LNCaP clone FGC (cell line): Measurements from ENCODE around the gene LRRTM2.

Experiments
- DNase-seq: peaks from one replicate; pipeline ENCODE4 v3.0.0-alpha.2; 2011; ENCODE audit warnings: low read depth
- H3K4me3 ChIP-seq: 2 replicates; pipeline ENCODE4 v1.5.1; 2011; ENCODE audit warnings: mild to moderate bottlenecking, low read depth, low read length, control low read depth
- CTCF ChIP-seq: IDR thresholded peaks from 2 replicates; pipeline ENCODE4 v1.5.1; 2012; ENCODE audit warnings: mild to moderate bottlenecking; ENCODE audit not compliant: control insufficient read depth, insufficient read depth; ENCODE audit errors: extremely low read depth

The LRRTM2 gene

DNA sequence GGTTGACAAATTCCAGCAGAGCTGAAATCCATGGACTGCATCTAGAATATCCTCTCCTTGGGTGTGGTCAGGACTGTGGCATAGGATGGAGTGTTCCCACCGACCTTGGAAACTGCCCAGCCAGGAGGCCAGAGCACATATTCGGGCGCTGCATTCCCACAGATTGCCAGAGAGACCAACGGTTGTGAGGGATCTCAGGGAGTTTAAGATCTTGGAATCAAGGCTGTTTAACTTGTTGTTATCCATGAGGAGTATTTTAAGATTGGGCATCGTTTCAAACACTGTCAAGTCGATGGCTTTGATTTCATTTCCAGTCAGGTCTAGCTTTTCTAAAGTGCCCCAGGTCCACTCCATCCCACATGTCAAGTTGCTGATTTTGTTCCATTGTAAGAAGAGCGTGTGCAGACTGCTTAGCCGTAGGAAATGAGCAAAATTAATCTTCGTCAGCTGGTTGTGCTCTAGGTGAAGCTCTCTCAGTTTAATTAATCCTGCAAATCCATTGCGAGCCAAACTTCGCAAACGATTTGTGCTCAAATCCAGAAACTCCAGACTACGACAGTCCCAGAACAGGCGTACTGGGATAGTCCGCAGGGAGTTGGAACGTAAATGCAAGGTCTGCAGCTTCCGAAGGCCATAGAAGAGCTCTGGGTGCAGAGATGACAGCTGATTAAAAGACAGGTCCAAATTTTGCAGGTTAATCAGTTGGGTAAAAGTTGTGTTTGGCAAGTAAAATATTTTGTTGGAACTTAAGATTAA, 1.5 kb downstream of the LRRTM2 start:
- DNase-seq = no peak
- no peak for TF ChIP-seq CTCF
- H3K4me3 ChIP-seq = no peak overlapping the region

DNA sequence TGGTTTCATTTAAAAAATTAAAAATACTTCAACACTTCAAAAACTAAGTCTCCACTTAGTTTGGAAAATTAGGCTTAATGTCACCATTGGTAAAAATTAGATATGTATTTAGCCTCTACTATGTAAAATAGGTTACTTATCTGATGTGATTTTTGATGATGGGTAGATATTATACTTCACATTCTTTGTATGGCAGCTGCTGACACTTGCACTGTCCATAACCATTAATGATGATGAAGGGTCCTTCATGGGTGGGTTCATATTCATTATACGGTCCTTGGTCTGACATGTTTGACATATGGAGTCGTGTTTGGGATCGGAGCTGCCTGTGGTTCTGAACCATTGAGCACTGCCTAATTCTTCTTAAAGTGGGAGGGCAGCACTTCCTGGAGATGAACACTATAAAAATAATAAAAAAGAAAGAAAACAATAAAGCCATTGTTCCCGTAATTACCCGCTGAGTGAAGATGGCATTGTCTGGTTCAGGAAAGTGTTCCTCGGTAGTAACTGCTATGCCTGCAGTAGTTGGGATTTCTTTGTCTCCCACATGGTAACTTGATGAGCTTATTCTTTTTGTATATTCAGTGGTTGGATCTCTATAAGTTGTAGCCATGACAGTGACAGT, 2.2 kb downstream of the LRRTM2 start:
- H3K4me3 ChIP-seq = no peak overlapping the region
- no peak for DNase-seq

DNA sequence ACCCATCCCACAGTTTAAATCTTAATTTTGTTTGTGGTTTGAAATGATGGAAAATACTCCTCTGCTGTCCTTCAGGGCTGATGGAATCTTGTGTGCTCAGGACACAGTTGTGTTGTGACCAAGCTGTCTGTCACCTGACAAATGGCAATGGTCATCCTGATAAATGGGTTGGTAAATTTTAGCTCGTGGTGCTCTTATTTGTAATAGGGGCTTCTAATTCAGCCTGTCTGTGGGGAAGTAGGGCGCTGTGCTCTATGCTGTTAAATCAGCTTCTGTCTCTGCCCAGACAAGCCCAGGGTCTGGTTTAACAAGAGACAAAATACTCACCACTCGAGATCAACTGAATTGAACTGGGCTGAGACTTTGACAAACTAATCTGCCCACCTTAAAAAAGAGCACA, 4.5 kb downstream of the LRRTM2 start:
- H3K4me3 ChIP-seq = no peak overlapping the region
- DNase-seq = no peak
- TF ChIP-seq CTCF = no peak

More for the DNA sequence above, 2.2 kb downstream of the LRRTM2 start:
- no peak for TF ChIP-seq CTCF

DNA sequence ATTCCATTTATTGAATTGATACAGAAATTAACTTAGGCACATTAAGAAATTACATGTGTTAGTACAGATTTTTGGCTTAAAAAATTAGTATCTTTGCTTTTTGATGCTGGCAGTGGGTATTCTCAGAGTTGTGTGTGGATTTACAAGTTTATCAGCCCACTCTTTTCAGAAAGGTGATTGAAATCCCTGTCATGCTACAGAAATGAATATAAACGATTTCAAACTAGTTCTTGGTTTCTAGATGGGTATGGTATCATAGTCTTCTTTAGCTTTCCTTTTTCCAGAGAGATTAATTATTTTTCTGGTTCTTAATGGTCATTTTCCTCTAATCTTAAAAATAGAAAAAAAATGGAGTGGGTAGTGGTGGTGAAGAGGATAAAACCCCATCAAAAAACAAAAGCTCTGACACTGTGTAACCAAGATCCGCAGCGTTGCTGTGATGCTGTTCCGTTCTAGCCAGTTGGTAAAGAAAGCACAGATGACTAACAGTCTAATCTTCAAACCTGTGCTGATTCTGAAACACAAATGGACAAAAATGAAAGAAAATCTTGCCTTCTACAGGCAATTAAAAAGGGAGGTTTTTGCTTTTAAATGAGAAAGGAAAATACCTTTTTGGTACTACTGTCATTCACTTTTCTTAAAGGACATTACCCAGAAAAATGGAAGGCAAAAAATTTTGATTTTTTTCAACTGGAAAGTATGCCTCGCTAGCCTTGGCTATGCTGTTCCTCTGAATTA, 5.2 kb downstream of the LRRTM2 start:
- no peak overlapping the region for H3K4me3 ChIP-seq
- no peak for TF ChIP-seq CTCF
- DNase-seq = no peak

DNA sequence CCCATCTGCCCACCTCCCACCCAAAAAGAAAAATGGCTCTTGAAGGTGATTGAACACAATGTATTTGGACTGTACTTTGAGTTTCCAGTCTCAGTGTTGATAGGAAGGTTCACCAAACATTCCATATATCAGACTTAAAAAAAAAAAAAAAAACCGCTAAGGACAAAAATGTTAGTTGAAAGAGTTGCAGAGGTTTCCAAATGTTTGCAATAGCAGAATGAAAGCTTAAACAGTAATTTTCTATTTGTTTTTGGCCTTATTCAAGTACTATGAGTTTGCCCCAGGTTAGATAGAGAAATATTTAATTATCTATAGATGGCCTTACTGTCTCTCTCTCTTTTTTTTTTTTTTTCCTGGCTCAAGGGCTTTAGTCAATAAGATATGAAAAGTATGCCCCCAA, 6.1 kb downstream of the LRRTM2 start:
- no peak overlapping the region for H3K4me3 ChIP-seq
- DNase-seq = no peak
- TF ChIP-seq CTCF = no peak

GRCh38 chr5:138867011-138867410, 8.1 kb downstream of the LRRTM2 start:
- no peak overlapping the region for H3K4me3 ChIP-seq
- no peak for TF ChIP-seq CTCF
- DNase-seq = no peak
